Activated CD8-positive, alpha-beta memory T cell treated with anti-CD3 and anti-CD28 coated beads for 48 hours (primary cell): ENCODE measurements around the gene RCL1.

Experiments
- DNase-seq, 3 experiments: peaks; one replicate each; pipeline ENCODE4 v3.0.0-alpha.2; 2020; ENCODE audit warnings: low read depth in 2 of 3, low spot score in 2 of 3

RCL1 gene

GRCh38 chr9:4810565-4810964 is 17.8 kb downstream of the RCL1 start:
- DNase-seq = no peak

- no peak for DNase-seq
These were observed 19.1 kb downstream of the RCL1 start for GRCh38 chr9:4811824-4812223.

DNA sequence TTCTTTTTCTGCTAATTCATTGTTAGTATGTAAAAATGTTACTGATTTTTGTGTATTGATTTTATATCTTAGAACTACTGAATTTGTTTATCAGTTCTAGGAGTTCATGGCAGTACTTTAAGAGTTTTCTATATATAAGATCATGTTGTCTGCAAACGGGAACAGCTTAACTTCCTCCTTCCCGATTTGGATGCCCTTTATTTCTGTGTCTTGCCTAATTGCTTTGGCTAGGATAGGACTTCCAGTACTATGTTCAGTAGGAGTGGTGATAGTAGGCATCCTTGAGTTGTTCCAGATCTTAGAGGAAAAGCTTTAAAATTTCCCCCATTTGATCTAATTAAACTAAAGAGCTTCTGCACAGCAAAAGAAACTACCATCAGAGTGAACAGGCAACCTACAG is 20.1 kb downstream of the RCL1 start:
- DNase-seq = no peak

DNA sequence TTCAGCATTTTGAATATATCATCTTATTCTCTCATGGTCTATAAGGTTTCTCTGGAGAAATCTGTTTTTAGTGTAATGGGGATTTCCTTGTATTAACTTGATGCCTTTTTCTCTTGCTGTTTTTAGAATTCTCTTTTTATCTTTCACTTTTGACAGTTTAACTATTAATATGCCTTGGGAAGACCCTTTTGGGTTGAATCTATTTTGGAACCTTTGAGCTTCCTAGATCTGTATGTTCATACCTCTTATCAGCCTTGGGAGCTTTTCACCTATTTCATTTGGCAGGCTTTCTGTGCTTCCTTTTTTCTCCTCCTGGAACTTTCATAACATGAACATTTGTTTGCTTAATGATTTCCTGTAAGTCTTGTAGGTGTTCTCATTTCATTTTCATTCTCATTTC is 22.2 kb downstream of the RCL1 start:
- no peak for DNase-seq

DNA sequence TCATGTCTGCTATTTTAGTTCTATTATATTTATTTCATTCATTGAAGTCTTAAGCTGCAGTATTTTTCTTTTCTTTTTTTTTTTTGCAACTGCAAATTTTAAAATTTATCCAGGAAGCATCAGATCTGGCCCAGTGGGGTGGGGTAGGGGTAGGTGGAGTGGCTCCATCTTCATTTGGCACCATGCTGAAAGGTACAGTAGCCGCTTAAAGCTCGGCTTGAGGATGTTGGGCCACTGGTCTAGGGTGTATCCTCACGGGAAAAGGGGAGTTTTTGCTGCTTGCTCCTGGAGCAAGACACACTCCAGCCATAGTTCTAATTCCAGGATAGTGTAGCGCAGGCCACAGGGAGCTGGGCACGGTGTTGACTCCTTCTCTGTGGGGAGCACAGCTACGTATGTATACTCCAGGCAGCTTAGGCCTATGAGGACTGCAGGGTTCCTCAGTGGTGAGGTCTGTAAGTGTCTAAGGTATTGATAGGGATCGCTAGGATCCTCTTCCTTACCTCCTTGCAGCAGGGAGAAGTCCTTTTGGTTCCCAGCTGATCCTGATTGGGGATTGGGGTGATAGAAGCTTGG is 22.7 kb downstream of the RCL1 start:
- no peak for DNase-seq

DNA sequence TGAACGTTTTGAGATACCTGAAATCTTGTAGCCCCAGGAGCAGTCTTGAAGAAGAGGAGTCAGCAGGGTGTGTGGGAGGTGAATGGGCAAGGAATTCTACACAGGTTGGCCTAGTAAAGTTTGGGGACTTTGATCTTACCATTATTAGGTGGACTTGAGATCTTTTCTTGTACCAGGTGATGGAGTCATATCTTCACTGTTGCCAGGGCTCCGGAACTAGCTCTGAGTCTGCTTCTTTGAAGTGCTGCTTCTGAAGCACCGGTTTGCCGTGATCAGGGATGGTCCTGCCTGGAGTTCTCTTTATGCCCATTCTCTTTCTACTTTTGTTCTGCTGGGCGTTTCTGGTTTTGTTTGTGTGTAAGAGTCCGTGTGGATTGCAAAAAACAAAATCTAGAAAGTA is 27.4 kb downstream of the RCL1 start:
- DNase-seq = no peak

DNA sequence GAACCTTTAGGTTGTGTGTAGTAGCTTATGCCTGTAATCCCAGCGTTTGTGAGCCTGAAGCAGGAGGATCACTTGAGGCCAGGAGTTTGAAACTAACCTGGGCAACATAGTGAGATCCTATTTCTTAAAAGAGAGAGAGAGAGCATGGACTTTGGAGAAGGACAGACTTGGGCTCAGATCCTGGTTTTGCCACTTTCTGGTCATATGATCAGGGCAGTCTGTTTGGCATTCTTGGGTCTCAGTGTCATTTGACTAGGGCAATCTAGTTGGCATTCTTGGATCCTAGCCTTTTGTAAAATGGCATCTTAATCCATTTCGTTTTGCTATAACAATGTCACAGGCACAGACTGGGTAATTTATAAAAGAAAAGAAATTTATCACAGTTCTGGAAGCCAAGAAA is 28.4 kb downstream of the RCL1 start:
- DNase-seq = no peak

GRCh38 chr9:4822057-4822456 is 29.3 kb downstream of the RCL1 start:
- DNase-seq = no peak

- DNase-seq = no peak
These were observed 33.8 kb downstream of the RCL1 start for GRCh38 chr9:4826417-4827166.

DNA sequence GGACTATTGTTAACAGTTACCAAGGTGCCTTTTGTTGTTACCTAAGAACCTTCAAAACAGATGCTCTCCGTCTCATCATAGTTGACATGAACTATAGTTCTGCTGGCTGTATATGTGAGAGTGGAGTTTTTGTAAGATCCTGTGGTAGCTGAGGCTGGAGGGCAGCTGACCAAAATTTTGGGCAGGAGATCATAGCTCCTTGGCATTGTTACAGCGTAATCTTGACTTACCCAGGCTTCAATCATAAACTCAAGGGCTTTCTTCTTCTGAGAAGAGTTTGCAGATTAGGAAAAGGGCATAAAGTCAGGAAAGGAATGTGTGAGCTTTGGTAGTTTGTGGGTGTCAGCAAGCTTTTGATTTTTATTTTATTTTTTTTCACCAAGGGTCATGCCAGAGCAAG is 34.5 kb downstream of the RCL1 start:
- DNase-seq = no peak

GRCh38 chr9:4828761-4829160 is 36.0 kb downstream of the RCL1 start:
- no peak for DNase-seq

GRCh38 chr9:4829969-4830368 is 37.2 kb downstream of the RCL1 start:
- no peak for DNase-seq

GRCh38 chr9:4830699-4831098 is 38.0 kb downstream of the RCL1 start:
- no peak for DNase-seq

- no peak for DNase-seq
These were observed 38.4 kb downstream of the RCL1 start for GRCh38 chr9:4831119-4831518.

DNA sequence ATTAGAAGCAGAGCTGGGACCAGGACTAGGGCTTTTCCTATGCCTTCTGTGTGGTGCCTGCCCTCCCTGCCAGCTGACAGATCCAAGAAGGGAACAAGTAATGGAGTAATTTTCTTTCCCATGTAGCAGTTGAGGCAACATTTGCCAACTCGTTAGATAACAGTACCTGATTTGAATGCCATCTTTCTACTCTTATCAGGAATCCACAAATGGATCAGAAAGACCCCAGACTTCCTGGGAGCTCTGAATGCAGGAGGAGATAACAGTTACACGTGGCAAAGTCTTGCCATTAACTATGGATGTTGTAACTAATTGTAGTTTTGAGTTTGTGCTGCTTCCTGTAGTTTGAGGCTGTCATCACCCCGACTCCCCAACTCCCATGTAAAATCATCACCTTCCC is 39.2 kb downstream of the RCL1 start:
- no peak for DNase-seq

- peak in 1 of 3 experiments; percentile 30 for DNase-seq
These were observed 40.2 kb downstream of the RCL1 start for GRCh38 chr9:4832786-4833579.

DNA sequence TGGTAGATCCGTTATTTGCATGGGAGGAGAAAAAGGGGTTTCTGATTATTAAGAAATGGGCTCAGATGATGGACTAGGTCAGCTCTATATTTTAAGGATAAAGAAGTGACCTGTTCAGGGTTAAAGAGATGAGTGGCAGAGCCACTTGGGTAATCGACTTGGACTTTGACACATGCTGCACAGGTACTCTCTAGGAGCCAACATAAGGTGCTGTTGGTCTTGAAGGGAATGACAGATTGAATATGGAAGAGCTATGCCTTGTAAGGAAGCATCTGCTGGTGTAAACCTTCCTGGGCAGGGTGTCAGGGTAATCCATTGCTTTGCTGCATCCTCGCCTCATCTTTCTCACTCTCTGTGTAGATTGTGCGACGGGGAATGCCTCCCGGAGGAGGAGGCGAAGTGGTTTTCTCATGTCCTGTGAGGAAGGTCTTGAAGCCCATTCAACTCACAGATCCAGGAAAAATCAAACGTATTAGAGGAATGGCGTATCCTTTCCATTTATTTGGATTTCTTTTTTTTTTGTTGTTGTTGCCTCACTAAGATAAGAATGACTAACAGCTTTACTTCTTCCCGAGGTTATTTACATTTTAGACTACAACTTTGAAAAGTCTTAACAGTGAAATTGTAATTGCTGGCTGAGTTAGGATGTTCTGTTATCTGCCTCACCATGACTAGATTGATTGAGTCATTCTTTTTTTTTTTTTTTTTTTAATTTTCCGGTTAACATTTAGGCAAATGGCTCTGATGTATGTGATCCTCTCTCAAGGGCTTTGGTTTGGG is 41.2 kb downstream of the RCL1 start:
- DNase-seq = no peak

DNA sequence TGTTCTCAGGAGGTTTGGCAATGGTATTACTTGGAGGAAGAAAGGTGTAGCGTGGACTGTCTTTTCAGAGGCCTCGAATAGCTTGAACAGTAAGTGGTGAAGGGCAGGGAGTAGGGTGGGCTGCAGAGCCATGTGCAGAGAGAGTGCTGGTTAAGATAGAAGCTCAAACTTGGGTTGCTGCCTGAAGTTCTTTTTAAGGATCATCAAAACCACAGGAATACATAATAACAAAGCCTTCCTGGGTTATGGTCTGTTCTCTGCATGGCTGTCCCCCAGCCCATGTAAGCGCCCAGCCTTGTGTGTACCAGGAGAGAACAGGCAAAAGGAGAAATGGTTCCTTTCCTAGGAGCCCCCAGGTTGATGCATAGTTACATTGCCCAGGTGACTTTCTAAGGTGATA is 43.9 kb downstream of the RCL1 start:
- no peak for DNase-seq

- no peak for DNase-seq
These were observed 44.8 kb downstream of the RCL1 start for GRCh38 chr9:4837261-4838188.

DNA sequence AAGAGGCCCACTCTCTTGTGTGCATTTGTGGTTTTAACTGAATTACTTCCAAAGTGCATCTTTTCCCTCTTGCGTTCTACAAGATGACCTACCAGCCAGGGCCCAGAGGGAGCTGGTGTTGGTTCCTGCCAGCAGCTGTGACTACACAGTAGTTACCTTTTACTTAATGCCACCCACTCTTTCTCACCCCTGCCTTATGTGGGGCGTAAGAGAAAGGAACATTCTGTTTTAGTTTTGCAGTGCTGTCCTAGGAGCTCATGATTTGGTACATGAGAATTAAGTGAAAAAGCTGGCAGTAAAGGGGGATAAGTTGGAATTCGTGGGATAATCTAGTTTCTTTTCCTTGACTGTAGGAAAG is 45.4 kb downstream of the RCL1 start:
- no peak for DNase-seq
